PFSK-1 (cell line): ENCODE data around the gene NEDD4L.

ENCODE experiments used
- FOXP2 ChIP-seq: optimal IDR thresholded peaks from 2 replicates; pipeline ENCODE3; 2011; ENCODE audit warnings: borderline replicate concordance, control low read depth, inconsistent platforms; ENCODE audit not compliant: insufficient read depth; ENCODE audit errors: extremely low read length, extremely low read depth
- POLR2AphosphoS5 ChIP-seq: IDR thresholded peaks from 2 replicates; pipeline ENCODE4 v1.6.1; 2012; ENCODE audit warnings: low read depth, mild to moderate bottlenecking, control low read depth, low read length, moderate library complexity
- REST ChIP-seq, 2 experiments: IDR thresholded peaks; 2 replicates each; pipeline versions ENCODE4 v1.6.1 to v1.8.0; 2011 to 2012; ENCODE audit warnings: low read depth in 2 of 2, low read length in 2 of 2, control low read depth in 1 of 2, inconsistent platforms in 1 of 2, mild to moderate bottlenecking in 1 of 2, moderate library complexity in 1 of 2; ENCODE audit not compliant: insufficient read depth in 1 of 2
- SIN3A ChIP-seq: IDR thresholded peaks from 2 replicates; pipeline ENCODE4 v1.6.1; 2012; ENCODE audit warnings: mild to moderate bottlenecking, low read length, moderate library complexity, borderline replicate concordance; ENCODE audit not compliant: insufficient read depth
- TAF1 ChIP-seq: IDR thresholded peaks from 2 replicates; pipeline ENCODE4 v1.6.1; 2012; ENCODE audit warnings: low read length, control low read depth, borderline replicate concordance; ENCODE audit not compliant: insufficient read depth

Gene NEDD4L

GRCh38 chr18:58177004-58177717 is 133.1 kb downstream of the NEDD4L start:
- TF ChIP-seq FOXP2 (no peak), TAF1 (no peak), SIN3A (no peak), POLR2AphosphoS5 (no peak), REST (IDR thresholded peaks at IDR 0.05; ENCODE audit: insufficient read depth in 1 of 2, low read depth in 2 of 2, low read length in 2 of 2) (no peak)

GRCh38 chr18:58177896-58178470 is 134.0 kb downstream of the NEDD4L start:
- TF ChIP-seq REST (IDR thresholded peaks at IDR 0.05; ENCODE audit: insufficient read depth in 1 of 2, low read depth in 2 of 2, low read length in 2 of 2) (no peak), TAF1 (no peak), POLR2AphosphoS5 (no peak), SIN3A (no peak), FOXP2 (no peak)

GRCh38 chr18:58178511-58178910 is 134.5 kb downstream of the NEDD4L start:
- TF ChIP-seq FOXP2 = no peak
- TF ChIP-seq REST (IDR thresholded peaks at IDR 0.05; ENCODE audit: insufficient read depth in 1 of 2, low read depth in 2 of 2, low read length in 2 of 2) = no peak
- no peak for TF ChIP-seq TAF1
- TF ChIP-seq SIN3A = no peak
- no peak for TF ChIP-seq POLR2AphosphoS5

- TF ChIP-seq REST (IDR thresholded peaks at IDR 0.05; ENCODE audit: insufficient read depth in 1 of 2, low read depth in 2 of 2, low read length in 2 of 2) = no peak
- no peak for TF ChIP-seq POLR2AphosphoS5
- no peak for TF ChIP-seq FOXP2
- TF ChIP-seq TAF1 = no peak
- no peak for TF ChIP-seq SIN3A
Observed at GRCh38 chr18:58180172-58180571, 136.1 kb downstream of the NEDD4L start.
